Smooth muscle cell (in vitro differentiated cells): Measurements from ENCODE around the gene DDIAS. TPM values are rescaled to one million over a fixed set of nuclear protein-coding genes. Genes with fewer than 3 reads are reported as not detected.

ENCODE experiments used
- DNase-seq: peaks from one replicate; lab custom pipeline; 2025; ENCODE audit not compliant: unreplicated experiment; lab: John Stamatoyannopoulos, UW
- H2AFZ ChIP-seq: fragments of 200-600 bp; sonication (generic); 2 replicates; pipeline ENCODE4 v1.6.0; 2016; ENCODE audit warnings: antibody characterized with exemption, low read depth, mild to moderate bottlenecking
- H3F3A ChIP-seq: fragments of 200-600 bp; sonication (generic); 2 replicates; pipeline ENCODE4 v1.6.0; 2017; ENCODE audit warnings: antibody characterized with exemption, low read depth
- H3K27ac ChIP-seq: fragments of 200-600 bp; sonication (generic); 2 replicates; pipeline ENCODE4 v1.5.1; 2016; ENCODE audit warnings: low read depth, mild to moderate bottlenecking
- H3K27me3 ChIP-seq: fragments of 200-600 bp; sonication (generic); 2 replicates; pipeline ENCODE4 v1.6.1; 2016; ENCODE audit warnings: low read depth, mild to moderate bottlenecking
- H3K36me3 ChIP-seq: fragments of 200-600 bp; sonication (generic); 2 replicates; pipeline ENCODE4 v1.5.1; 2016; ENCODE audit warnings: low read depth
- H3K4me1 ChIP-seq: fragments of 200-600 bp; sonication (generic); 2 replicates; pipeline ENCODE4 v1.5.1; 2016; ENCODE audit warnings: low read depth
- H3K4me2 ChIP-seq: fragments of 200-600 bp; sonication (generic); 2 replicates; pipeline ENCODE4 v1.6.0; 2016; ENCODE audit warnings: mild to moderate bottlenecking
- H3K4me3 ChIP-seq: fragments of 200-600 bp; sonication (generic); 2 replicates; pipeline ENCODE4 v1.5.1; 2016; ENCODE audit warnings: mild to moderate bottlenecking
- H3K79me2 ChIP-seq: fragments of 200-600 bp; sonication (generic); 2 replicates; pipeline ENCODE4 v1.6.0; 2016; ENCODE audit warnings: low read depth, mild to moderate bottlenecking
- H3K9ac ChIP-seq: fragments of 200-600 bp; sonication (generic); 2 replicates; pipeline ENCODE4 v1.6.0; 2016; ENCODE audit warnings: low read depth
- H3K9me3 ChIP-seq: fragments of 200-600 bp; sonication (generic); replicated peaks from 2 replicates; pipeline ENCODE4 v1.5.1; 2016; ENCODE audit warnings: low read depth
- H4K20me1 ChIP-seq: fragments of 200-600 bp; sonication (generic); 2 replicates; pipeline ENCODE4 v1.6.0; 2016; ENCODE audit warnings: low read depth
- CTCF ChIP-seq: fragments of 200-600 bp; sonication (generic); IDR thresholded peaks from 2 replicates; pipeline ENCODE4 v1.5.1; 2017; ENCODE audit warnings: borderline replicate concordance, mild to moderate bottlenecking, antibody characterized with exemption; ENCODE audit not compliant: insufficient read depth, poor library complexity, severe bottlenecking
- WGBS: methylation state at CpG from one replicate; pipeline ENCODE4 v1.1.7; 2016; ENCODE audit warnings: low lambda C conversion rate; 5-methylcytosine and 5-hydroxymethylcytosine counted together
- polyA plus RNA-seq: library from polyadenylated mRNA; unstranded; fragments of >200 nt; fragmentation: Nextera tagmentation; extraction: Ambion mirVana; gene quantifications from 2 replicates; pipeline ENCODE4 v1.2.1, GENCODE V29; 2016
- total RNA-seq: library from RNA; depleted of rRNA; stranded (reverse); fragments of >200 nt; gene quantifications from 2 replicates; pipeline ENCODE4 v1.2.3, GENCODE V29; 2014

DDIAS gene
- total and polyA plus RNA-seq, 2 experiments from 2014 or later, result 3.1 to 5.9 TPM

- Histone ChIP-seq H3K4me2 (peak overlapping the region; percentile 3), H3F3A (no peaks in the 10 kb centered on the region), H3K9ac (no peak overlapping the region), H4K20me1 (no peaks in the 10 kb centered on the region), H3K4me3 (no peak overlapping the region), H2AFZ (no peak overlapping the region), H3K36me3 (no peaks in the 10 kb centered on the region), H3K79me2 (no peaks in the 10 kb centered on the region), H3K9me3 (no peaks in the 10 kb centered on the region), H3K27ac (no peak overlapping the region), H3K4me1 (no peaks in the 10 kb centered on the region), H3K27me3 (no peaks in the 10 kb centered on the region)
- 93% methylated on average over 1 of the region's 1 CpG for WGBS
- TF ChIP-seq CTCF, result peak; percentile 65
- no peak for DNase-seq
Measured at GRCh38 chr11:82906236-82906635, 4.7 kb downstream of the DDIAS start.

GRCh38 chr11:82906931-82907330, 5.4 kb downstream of the DDIAS start:
- no peak for TF ChIP-seq CTCF
- Histone ChIP-seq H2AFZ (no peak overlapping the region), H3K36me3 (no peaks in the 10 kb centered on the region), H3K79me2 (no peaks in the 10 kb centered on the region), H3K27me3 (no peaks in the 10 kb centered on the region), H3K27ac (no peak overlapping the region), H3K4me2 (peak overlapping the region; percentile 3), H3K4me1 (no peaks in the 10 kb centered on the region), H3K9me3 (no peaks in the 10 kb centered on the region), H3K4me3 (no peak overlapping the region), H3K9ac (no peak overlapping the region), H4K20me1 (no peaks in the 10 kb centered on the region), H3F3A (no peaks in the 10 kb centered on the region)
- no peak for DNase-seq
- 81% methylated on average over 2 of the region's 2 CpGs for WGBS

GRCh38 chr11:82907371-82907770, 5.8 kb downstream of the DDIAS start:
- H3K4me3 ChIP-seq, result no peak overlapping the region
- no peaks in the 10 kb centered on the region for H3K9me3 ChIP-seq
- 97% methylated on average over 5 of the region's 5 CpGs for WGBS
- H4K20me1 ChIP-seq, result no peaks in the 10 kb centered on the region
- no peak for TF ChIP-seq CTCF
- H3F3A ChIP-seq, result no peaks in the 10 kb centered on the region
- H3K36me3 ChIP-seq, result no peaks in the 10 kb centered on the region
- H3K4me2 ChIP-seq, result no peak overlapping the region
- no peaks in the 10 kb centered on the region for H3K79me2 ChIP-seq
- no peak overlapping the region for H3K9ac ChIP-seq
- H3K4me1 ChIP-seq, result no peaks in the 10 kb centered on the region
- no peak overlapping the region for H2AFZ ChIP-seq
- H3K27ac ChIP-seq, result no peak overlapping the region
- no peak for DNase-seq
- no peaks in the 10 kb centered on the region for H3K27me3 ChIP-seq

- Histone ChIP-seq H3K36me3 (no peaks in the 10 kb centered on the region), H3K27me3 (no peaks in the 10 kb centered on the region), H3K9me3 (no peaks in the 10 kb centered on the region), H2AFZ (peak overlapping the region; percentile 77), H3K4me2 (no peak overlapping the region), H3K9ac (no peak overlapping the region), H4K20me1 (no peaks in the 10 kb centered on the region), H3F3A (no peaks in the 10 kb centered on the region), H3K4me1 (no peaks in the 10 kb centered on the region), H3K4me3 (no peak overlapping the region), H3K27ac (peak overlapping the region; percentile 78), H3K79me2 (no peaks in the 10 kb centered on the region)
- TF ChIP-seq CTCF, result no peak
- DNase-seq, result no peak
Measured at GRCh38 chr11:82908311-82908710, 6.8 kb downstream of the DDIAS start.
